ENCODE results near the gene WDFY1. TPM values are rescaled to one million over a fixed set of nuclear protein-coding genes. Genes with fewer than 3 reads are reported as not detected.

The WDFY1 gene
- total RNA-seq, 1 experiment from 2014 or later, result 44.7 TPM

DNA sequence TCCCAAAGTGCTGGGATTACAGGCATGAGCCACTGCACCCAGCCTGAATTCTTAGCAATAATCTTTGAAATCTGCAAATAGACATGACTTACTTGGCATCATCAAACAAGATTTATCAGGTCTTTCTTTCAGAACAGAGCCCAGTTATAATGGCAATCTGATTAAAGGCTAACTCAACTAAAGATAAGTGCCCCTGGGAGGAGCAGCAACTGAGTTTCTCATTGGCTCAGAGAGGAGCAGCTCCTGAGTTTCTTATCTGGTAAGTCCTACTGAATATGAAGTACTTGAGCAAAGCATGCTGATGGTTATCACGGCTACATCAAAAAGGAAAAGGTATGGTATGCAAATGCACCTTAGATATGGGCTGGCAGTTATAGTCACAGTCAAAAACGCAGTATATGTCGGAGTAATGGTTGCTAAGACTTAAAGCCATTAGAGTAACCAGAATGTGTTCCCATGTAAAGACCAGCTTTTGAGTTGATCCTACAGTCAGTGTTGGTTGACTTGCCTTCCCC is 92.8 kb downstream of the WDFY1 start:
- no peak overlapping the region for H2AFZ ChIP-seq (ENCODE audit: low read depth, low read length, poor library complexity, severe bottlenecking)
- H3K4me2 ChIP-seq (ENCODE audit: low read length), result no peak overlapping the region
- intact Hi-C loops (cut with micrococcal nuclease), result no loop called here
- TF ChIP-seq ELF1 (IDR thresholded peaks at IDR 0.05; ENCODE audit: borderline replicate concordance, low read depth), result no peak
- TF ChIP-seq, protein P1, sequence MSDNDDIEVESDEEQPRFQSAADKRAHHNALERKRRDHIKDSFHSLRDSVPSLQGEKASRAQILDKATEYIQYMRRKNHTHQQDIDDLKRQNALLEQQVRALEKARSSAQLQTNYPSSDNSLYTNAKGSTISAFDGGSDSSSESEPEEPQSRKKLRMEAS (IDR thresholded peaks at IDR 0.05), result no peak
- TF ChIP-seq, protein P2, sequence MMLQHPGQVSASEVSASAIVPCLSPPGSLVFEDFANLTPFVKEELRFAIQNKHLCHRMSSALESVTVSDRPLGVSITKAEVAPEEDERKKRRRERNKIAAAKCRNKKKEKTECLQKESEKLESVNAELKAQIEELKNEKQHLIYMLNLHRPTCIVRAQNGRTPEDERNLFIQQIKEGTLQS (IDR thresholded peaks at IDR 0.05), result no peak
- no peak for TF ChIP-seq JUND (IDR thresholded peaks at IDR 0.05)
- TF ChIP-seq RAD21 (IDR thresholded peaks at IDR 0.05; ENCODE audit: low read depth), result no peak
- no peak for TF ChIP-seq EZH2 (IDR thresholded peaks at IDR 0.05)
- no peak for TF ChIP-seq TCF7L2 (IDR thresholded peaks at IDR 0.05; ENCODE audit: borderline replicate concordance, extremely low read depth, insufficient read depth, insufficient read length)
- no peak for TF ChIP-seq YY1 (IDR thresholded peaks at IDR 0.05; ENCODE audit: extremely low read depth, insufficient replicate concordance, low read depth, low read length)
- TF ChIP-seq POLR2A (IDR thresholded peaks at IDR 0.05; ENCODE audit: borderline replicate concordance, extremely low read depth, insufficient read depth, insufficient read length), result no peak
- TF ChIP-seq SP1 (IDR thresholded peaks at IDR 0.05; ENCODE audit: low read depth), result no peak
- no peak for TF ChIP-seq SRF (IDR thresholded peaks at IDR 0.05; ENCODE audit: low read depth)
- no peak for TF ChIP-seq FOSL1 (IDR thresholded peaks at IDR 0.05; ENCODE audit: low read depth)
- TF ChIP-seq EZH2phosphoT487 (IDR thresholded peaks at IDR 0.05; ENCODE audit: borderline replicate concordance), result no peak
- TF ChIP-seq SIN3A (IDR thresholded peaks at IDR 0.05; ENCODE audit: low read depth), result no peak
- TF ChIP-seq, protein P3, sequence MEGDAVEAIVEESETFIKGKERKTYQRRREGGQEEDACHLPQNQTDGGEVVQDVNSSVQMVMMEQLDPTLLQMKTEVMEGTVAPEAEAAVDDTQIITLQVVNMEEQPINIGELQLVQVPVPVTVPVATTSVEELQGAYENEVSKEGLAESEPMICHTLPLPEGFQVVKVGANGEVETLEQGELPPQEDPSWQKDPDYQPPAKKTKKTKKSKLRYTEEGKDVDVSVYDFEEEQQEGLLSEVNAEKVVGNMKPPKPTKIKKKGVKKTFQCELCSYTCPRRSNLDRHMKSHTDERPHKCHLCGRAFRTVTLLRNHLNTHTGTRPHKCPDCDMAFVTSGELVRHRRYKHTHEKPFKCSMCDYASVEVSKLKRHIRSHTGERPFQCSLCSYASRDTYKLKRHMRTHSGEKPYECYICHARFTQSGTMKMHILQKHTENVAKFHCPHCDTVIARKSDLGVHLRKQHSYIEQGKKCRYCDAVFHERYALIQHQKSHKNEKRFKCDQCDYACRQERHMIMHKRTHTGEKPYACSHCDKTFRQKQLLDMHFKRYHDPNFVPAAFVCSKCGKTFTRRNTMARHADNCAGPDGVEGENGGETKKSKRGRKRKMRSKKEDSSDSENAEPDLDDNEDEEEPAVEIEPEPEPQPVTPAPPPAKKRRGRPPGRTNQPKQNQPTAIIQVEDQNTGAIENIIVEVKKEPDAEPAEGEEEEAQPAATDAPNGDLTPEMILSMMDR (IDR thresholded peaks at IDR 0.05 in 2 of 3, conservative IDR thresholded peaks at IDR 0.05 in 1 of 3; ENCODE audit: borderline replicate concordance in 1 of 3, insufficient read depth in 1 of 3, low read depth in 2 of 3, low read length in 2 of 3), result no peak
- H3K4me1 ChIP-seq (ENCODE audit: control insufficient read depth in 1 of 2, insufficient read depth in 2 of 2, low read length in 2 of 2), result peaks cover 23 to 30% of the 10 kb centered on the region in 2 experiments
- RAD21 ChIA-PET (ENCODE audit: low non-redundant PET in 1 of 2, low total read pairs in 2 of 2, uncharacterized antibody in 2 of 2, unreplicated experiment in 2 of 2), result no interaction called here
- no peak overlapping the region for H3K9ac ChIP-seq (ENCODE audit: low read length)
- H3K27ac ChIP-seq (ENCODE audit: low read depth, low read length), result no peak overlapping the region
- H3K79me2 ChIP-seq (ENCODE audit: insufficient read depth, low read length), result no peaks in the 10 kb centered on the region
- DNase-seq (ENCODE audit: low read depth, low spot score), result no peak
- CTCF ChIA-PET, result interaction anchor here (1.7 kb wide), 1 partner anchor 9 kb away, joined by 5 read pairs; no protein-coding TSS in a partner anchor
- no peaks in the 10 kb centered on the region for H3K36me3 ChIP-seq (ENCODE audit: control insufficient read depth in 1 of 2, insufficient read depth in 2 of 2, low read length in 2 of 2)
- no peaks in the 10 kb centered on the region for H3K9me3 ChIP-seq (ENCODE audit: control insufficient read depth in 1 of 2, insufficient read depth in 1 of 2, low read depth in 1 of 2, low read length in 2 of 2)
- no peak overlapping the region for H3K4me3 ChIP-seq (replicated peaks in 1 of 2; ENCODE audit: low read depth in 1 of 2, low read length in 2 of 2)
- BruUV-seq (replicated peaks), result no TSS peak
- POLR2A ChIA-PET, result no interaction called here
- H3K9me2 ChIP-seq (ENCODE audit: insufficient read depth), result no peaks in the 10 kb centered on the region
- H4K20me1 ChIP-seq (ENCODE audit: insufficient read depth), result no peaks in the 10 kb centered on the region
- H3K27me3 ChIP-seq (ENCODE audit: insufficient read depth, low read length), result no peaks in the 10 kb centered on the region
- ATAC-seq, result no peak

Measured in HCT116 (cell line).